ENCODE results near the gene C10orf71.

Gene C10orf71

DNA sequence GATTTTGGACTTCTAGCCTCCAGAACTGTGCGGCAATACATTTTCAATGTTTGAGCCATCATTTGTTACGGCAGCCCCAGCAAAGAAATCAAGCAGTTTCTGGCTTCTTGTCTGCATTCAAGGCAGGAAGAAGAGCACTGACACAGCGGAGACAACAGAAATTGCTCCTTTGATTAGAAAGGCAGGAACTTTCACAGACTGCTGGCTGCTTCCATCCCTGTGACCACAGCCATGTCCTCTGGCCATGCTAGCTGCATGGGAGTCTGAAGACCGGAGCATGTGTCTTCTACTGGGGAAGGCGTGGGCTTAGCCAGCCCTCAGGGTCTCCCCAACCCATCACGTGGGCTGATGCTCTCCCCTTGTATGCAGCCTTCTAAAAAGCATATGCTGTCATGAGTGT is 19.1 kb downstream of the C10orf71 start:
- H3K4me3 ChIP-seq (ENCODE audit: control insufficient read depth, low read depth, low read length), result no peak overlapping the region

DNA sequence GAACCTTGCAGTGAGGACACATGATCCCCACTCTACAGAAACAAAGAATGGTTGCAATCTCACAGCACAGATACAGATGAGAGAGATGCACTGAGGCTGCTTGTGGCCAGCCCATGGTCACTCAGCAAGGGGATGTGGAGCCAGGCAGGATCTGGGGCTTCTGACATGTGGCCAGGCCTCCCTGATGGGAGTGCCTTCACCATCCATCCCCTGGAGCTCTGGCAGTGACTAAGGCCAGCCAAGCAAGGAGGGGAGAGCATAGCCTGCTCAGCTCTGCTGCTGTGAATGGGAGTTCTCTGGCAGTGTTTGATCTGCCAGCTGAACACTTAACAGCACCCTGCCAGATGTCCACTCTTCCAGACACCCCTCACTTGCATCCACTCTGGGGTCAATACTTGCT is 19.8 kb downstream of the C10orf71 start:
- no peak overlapping the region for H3K4me3 ChIP-seq (ENCODE audit: control insufficient read depth, low read depth, low read length)
- no peak for DNase-seq (ENCODE audit: low read depth)
- TF ChIP-seq, protein P1, sequence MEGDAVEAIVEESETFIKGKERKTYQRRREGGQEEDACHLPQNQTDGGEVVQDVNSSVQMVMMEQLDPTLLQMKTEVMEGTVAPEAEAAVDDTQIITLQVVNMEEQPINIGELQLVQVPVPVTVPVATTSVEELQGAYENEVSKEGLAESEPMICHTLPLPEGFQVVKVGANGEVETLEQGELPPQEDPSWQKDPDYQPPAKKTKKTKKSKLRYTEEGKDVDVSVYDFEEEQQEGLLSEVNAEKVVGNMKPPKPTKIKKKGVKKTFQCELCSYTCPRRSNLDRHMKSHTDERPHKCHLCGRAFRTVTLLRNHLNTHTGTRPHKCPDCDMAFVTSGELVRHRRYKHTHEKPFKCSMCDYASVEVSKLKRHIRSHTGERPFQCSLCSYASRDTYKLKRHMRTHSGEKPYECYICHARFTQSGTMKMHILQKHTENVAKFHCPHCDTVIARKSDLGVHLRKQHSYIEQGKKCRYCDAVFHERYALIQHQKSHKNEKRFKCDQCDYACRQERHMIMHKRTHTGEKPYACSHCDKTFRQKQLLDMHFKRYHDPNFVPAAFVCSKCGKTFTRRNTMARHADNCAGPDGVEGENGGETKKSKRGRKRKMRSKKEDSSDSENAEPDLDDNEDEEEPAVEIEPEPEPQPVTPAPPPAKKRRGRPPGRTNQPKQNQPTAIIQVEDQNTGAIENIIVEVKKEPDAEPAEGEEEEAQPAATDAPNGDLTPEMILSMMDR (IDR thresholded peaks at IDR 0.05; ENCODE audit: control insufficient read depth, insufficient read depth, low read depth, low read length, missing control alignments), result no peak

More for the DNA sequence above, 19.1 kb downstream of the C10orf71 start:
- DNase-seq (ENCODE audit: low read depth), result no peak
- TF ChIP-seq, protein P1 (IDR thresholded peaks at IDR 0.05; ENCODE audit: control insufficient read depth, insufficient read depth, low read depth, low read length, missing control alignments), result no peak

DNA sequence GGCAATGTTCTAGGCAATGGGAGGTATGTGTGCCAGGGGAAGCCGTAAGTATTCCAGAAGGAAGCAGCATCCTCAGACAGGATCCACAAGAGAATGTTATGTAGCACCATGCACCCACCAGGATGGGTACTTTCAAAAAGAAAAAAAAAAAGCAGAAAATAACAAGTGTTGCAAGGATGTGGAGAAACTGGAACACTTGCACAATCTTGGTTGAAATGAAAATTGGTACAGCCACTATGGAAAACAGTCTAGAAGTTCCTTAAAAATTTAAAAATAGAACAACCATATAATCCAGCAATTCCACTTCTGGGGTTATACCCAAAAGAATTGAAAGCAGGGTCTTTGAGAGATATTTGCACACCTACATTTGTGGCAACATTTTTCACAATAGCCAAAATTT is 20.2 kb downstream of the C10orf71 start:
- H3K4me3 ChIP-seq (ENCODE audit: control insufficient read depth, low read depth, low read length), result no peak overlapping the region
- DNase-seq (ENCODE audit: low read depth), result no peak
- TF ChIP-seq, protein P1 (IDR thresholded peaks at IDR 0.05; ENCODE audit: control insufficient read depth, insufficient read depth, low read depth, low read length, missing control alignments), result no peak

DNA sequence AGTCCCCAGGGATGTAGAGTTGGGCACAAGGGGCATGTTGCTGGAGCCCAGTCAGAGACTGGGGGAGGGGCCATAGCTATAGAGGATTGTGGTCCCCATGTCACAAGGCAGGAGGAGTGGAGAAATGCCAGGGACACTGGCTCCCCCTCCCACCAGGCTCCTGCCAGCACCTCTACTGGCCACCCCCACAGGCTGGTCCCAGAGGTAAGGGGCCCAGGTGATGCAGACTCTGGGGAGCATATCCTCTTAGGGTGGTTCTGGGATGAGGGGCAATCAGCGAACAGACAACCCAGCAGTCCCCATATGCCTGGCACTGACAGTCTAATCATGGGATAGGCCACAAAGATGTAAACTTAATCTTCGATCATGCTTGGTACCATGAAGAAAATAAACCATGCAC is 21.2 kb downstream of the C10orf71 start:
- H3K4me3 ChIP-seq (ENCODE audit: control insufficient read depth, low read depth, low read length), result no peak overlapping the region
- no peak for DNase-seq (ENCODE audit: low read depth)
- TF ChIP-seq, protein P1 (IDR thresholded peaks at IDR 0.05; ENCODE audit: control insufficient read depth, insufficient read depth, low read depth, low read length, missing control alignments), result no peak

DNA sequence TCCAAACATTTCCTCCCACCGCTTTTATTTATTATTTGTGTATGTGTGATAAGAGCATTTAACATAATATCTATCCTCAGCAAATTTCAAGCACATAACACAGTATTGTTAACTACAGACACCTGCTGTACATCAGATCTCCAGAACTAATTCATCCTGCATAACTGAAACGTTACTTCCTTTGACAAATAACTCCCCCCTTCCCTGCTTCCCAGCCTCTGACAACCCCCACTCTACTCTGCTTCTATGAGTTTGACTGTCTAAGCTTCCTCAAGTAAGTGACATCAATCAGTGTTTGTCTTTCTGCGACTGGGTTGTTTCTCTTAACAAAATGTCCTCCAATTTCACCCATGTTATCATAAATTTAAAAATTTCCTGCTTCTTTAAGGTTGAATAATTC is 22.1 kb downstream of the C10orf71 start:
- DNase-seq (ENCODE audit: low read depth), result no peak
- H3K4me3 ChIP-seq (ENCODE audit: control insufficient read depth, low read depth, low read length), result no peak overlapping the region
- TF ChIP-seq, protein P1 (IDR thresholded peaks at IDR 0.05; ENCODE audit: control insufficient read depth, insufficient read depth, low read depth, low read length, missing control alignments), result no peak

DNA sequence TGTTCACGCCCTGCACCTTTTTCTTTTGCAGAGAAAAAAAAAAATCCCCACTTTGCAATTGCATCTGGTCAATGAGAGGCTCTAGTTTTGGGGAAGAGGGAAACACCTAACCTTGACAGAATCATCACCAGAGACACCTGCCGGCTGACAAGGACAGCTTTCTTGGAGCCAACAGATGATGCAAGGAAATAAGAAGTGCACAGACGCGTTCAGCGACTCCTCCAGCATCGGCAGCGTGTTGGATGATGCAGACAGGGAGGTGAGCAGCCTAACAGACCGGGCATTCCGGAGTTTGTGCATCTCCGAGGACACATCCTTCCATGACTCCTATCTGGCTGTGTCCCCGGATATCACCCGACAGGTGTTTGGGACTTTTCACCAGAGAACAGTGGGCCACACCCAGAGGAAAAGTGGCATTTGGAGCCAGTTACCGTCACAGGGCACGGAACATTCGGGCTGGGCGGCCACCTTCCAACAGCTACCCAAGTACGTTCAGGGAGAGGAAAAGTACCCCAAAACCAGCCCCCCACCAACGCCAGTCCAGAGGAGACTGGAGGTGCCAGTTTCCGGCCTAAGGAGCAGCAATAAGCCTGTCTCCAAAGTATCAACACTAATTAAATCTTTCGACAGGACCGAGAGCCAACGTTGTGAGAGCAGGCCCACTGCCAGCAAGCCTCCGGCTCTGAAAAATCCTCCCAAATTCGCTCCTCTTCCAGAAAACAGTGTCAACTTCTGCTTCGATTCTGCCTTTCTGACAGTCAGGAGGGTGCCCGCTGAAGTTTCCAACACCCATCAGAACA is 23.6 kb downstream of the C10orf71 start:
- TF ChIP-seq, protein P1 (IDR thresholded peaks at IDR 0.05; ENCODE audit: control insufficient read depth, insufficient read depth, low read depth, low read length, missing control alignments), result no peak
- no peak for DNase-seq (ENCODE audit: low read depth)
- H3K4me3 ChIP-seq (ENCODE audit: control insufficient read depth, low read depth, low read length), result no peak overlapping the region

Data from AG09309 (cell line).